HepG2 (cell line): ENCODE data around the gene EIF4ENIF1. TPM values are rescaled to one million over a fixed set of nuclear protein-coding genes. Genes with fewer than 3 reads are reported as not detected.
A peak's percentile ranks its signal among the peaks of the same experiment; 100 is the strongest.

Experiments
- ARID5B ChIP-seq: IDR thresholded peaks from 2 replicates; pipeline ENCODE4 v1.4.0; 2020; ENCODE audit warnings: mild to moderate bottlenecking, missing genetic modification reagents
- CBX5 ChIP-seq: sonication (generic); formaldehyde crosslinking; IDR thresholded peaks from 2 replicates; pipeline ENCODE4 v1.4.0; 2020; ENCODE audit warnings: missing genetic modification reagents, borderline replicate concordance
- FOXA3 ChIP-seq: IDR thresholded peaks from 2 replicates; pipeline ENCODE4 v1.6.1; 2016; ENCODE audit warnings: missing genetic modification reagents, missing compliant biosample characterization
- KIAA2018 ChIP-seq: sonication (generic); formaldehyde crosslinking; IDR thresholded peaks from 2 replicates; pipeline ENCODE4 v1.5.0; 2020; ENCODE audit warnings: mild to moderate bottlenecking, missing genetic modification reagents, borderline replicate concordance
- MBNL3 ChIP-seq: fragments of 250-450 bp; sonication (Bioruptor Pico); conservative IDR thresholded peaks from 2 replicates; pipeline ENCODE4 v1.8.0; 2022; ENCODE audit warnings: mild to moderate bottlenecking, inconsistent platforms
- NFATC3 ChIP-seq: sonication (generic); formaldehyde crosslinking; IDR thresholded peaks from 2 replicates; pipeline ENCODE4 v1.5.1; 2020; ENCODE audit warnings: mild to moderate bottlenecking, missing genetic modification reagents
- RAD51 ChIP-seq: fragments of 450-650 bp; IDR thresholded peaks from 2 replicates; pipeline ENCODE4 v1.6.1; 2016; ENCODE audit warnings: borderline replicate concordance
- RARA ChIP-seq: IDR thresholded peaks from 2 replicates; pipeline ENCODE4 v1.6.1; 2016; ENCODE audit warnings: missing genetic modification reagents, missing compliant biosample characterization
- RNF2 ChIP-seq: fragments of 450-650 bp; conservative IDR thresholded peaks from 2 replicates; pipeline ENCODE4 v1.6.1; 2016; ENCODE audit warnings: low read depth
- RORA ChIP-seq: sonication (generic); formaldehyde crosslinking; IDR thresholded peaks from 2 replicates; pipeline ENCODE4 v1.5.0; 2020; ENCODE audit warnings: mild to moderate bottlenecking, missing genetic modification reagents, moderate library complexity
- SETDB1 ChIP-seq: sonication (generic); formaldehyde crosslinking; IDR thresholded peaks from 2 replicates; pipeline ENCODE4 v1.5.1; 2020; ENCODE audit warnings: missing genetic modification reagents, mild to moderate bottlenecking, borderline replicate concordance
- SMAD1 ChIP-seq: sonication (generic); formaldehyde crosslinking; IDR thresholded peaks from 2 replicates; pipeline ENCODE4 v1.4.0; 2020; ENCODE audit warnings: missing genetic modification reagents, low read depth, mild to moderate bottlenecking, borderline replicate concordance
- TSC22D2 ChIP-seq: sonication (generic); formaldehyde crosslinking; IDR thresholded peaks from 2 replicates; pipeline ENCODE4 v1.5.1; 2020; ENCODE audit warnings: missing genetic modification reagents, mild to moderate bottlenecking, borderline replicate concordance
- ZIK1 ChIP-seq: sonication (generic); formaldehyde crosslinking; IDR thresholded peaks from 2 replicates; pipeline ENCODE4 v1.5.0; 2020; ENCODE audit warnings: mild to moderate bottlenecking, low read depth, missing genetic modification reagents, borderline replicate concordance
- ZNF101 ChIP-seq: sonication (generic); formaldehyde crosslinking; IDR thresholded peaks from 2 replicates; pipeline ENCODE4 v1.4.0; 2020; ENCODE audit warnings: mild to moderate bottlenecking, low read depth, missing genetic modification reagents, borderline replicate concordance
- ZNF329 ChIP-seq: sonication (generic); formaldehyde crosslinking; IDR thresholded peaks from 2 replicates; pipeline ENCODE4 v1.9.0; 2021; ENCODE audit warnings: low read depth, mild to moderate bottlenecking, missing genetic modification reagents
- ZNF335 ChIP-seq: sonication (generic); formaldehyde crosslinking; IDR thresholded peaks from 2 replicates; pipeline ENCODE4 v1.4.0; 2020; ENCODE audit warnings: missing genetic modification reagents
- polyA plus RNA-seq, 8 experiments: library from polyadenylated mRNA; depleted of rRNA in 3 of 8; stranded (reverse) in 7 of 8; unstranded in 1 of 8; fragments of >200 nt; fragmentation: Illumina TruSeq in 4 of 8; extraction: Trizol in 4 of 8; gene quantifications; 2 replicates each; pipeline versions ENCODE4 v1.2.1 to v1.2.3, GENCODE V29; 2011 to 2016; ENCODE audit warnings: low read depth in 4 of 8, missing spikeins in 1 of 8, mixed read lengths in 1 of 8; ENCODE audit not compliant: insufficient read depth in 1 of 8
- total RNA-seq, 5 experiments: library from RNA; depleted of rRNA; stranded (reverse); fragments of >200 nt; fragmentation: Illumina TruSeq; extraction: Trizol; gene quantifications; 2 replicates each; pipeline ENCODE4 v1.2.3, GENCODE V29; 2016; ENCODE audit warnings: low read depth in 1 of 5

The EIF4ENIF1 gene
- total and polyA plus RNA-seq, 2 of the 13 experiments (the other 11 are each of a cell fraction or from before 2014, with no cell fraction given), result 11.9 to 12.3 TPM

GRCh38 chr22:31496007-31496734, 6.5 kb upstream of the EIF4ENIF1 start, which contains the start of gene SFI1 (continued):
- TF ChIP-seq ZIK1 (no peak; the same call in 1 of the 2 replicates), FOXA3 (CRISPR knock-in tag) (peak; percentile 9; the same call in 1 of the 2 replicates), RAD51 (no peak), KIAA2018 (CRISPR knock-in tag) (no peak), SMAD1 (CRISPR knock-in tag) (peak; percentile 74; the same call in 1 of the 2 replicates), ZNF335 (CRISPR knock-in tag) (peak; percentile 93), RARA (no peak), CBX5 (no peak), TSC22D2 (CRISPR knock-in tag) (no peak), ARID5B (CRISPR knock-in tag) (peak; percentile 38; the same call in 1 of the 2 replicates), ZNF329 (CRISPR knock-in tag) (0 out of 2 replicates have a peak, but pooled peaks have one; percentile 38), NFATC3 (CRISPR knock-in tag) (no peak; the same call in 1 of the 2 replicates), MBNL3 (CRISPR knock-in tag) (no peak), RORA (CRISPR knock-in tag) (no peak), SETDB1 (CRISPR knock-in tag) (no peak), RNF2 (peak; percentile 65; the same call in 1 of the 2 replicates), ZNF101 (CRISPR knock-in tag) (no peak)
